Measurements from ENCODE around the gene SRGAP3. TPM values are rescaled to one million over a fixed set of nuclear protein-coding genes. Genes with fewer than 3 reads are reported as not detected.

Gene SRGAP3
- total RNA-seq, 4 donors from 2014 or later = 2.4 to 35.5 (median 8.2) TPM

DNA sequence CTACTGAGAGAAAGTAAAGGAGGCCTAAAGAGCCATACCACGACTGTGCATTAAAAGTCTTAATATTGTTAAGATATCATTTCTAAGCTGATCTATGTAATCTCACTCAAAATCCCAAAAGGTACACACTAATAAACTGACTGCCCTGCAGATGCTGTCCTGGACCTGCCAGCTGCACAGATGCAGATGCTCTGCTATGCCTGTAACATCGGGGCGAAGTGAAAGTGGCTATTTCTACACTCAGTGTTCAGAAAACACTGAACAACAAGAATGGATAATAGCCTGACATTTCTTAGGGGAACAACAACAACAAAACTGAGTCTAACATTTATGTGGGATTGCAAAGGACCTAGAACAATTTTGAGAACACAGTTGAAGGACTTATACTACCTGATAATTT, 318.1 kb downstream of the SRGAP3 start:
- no peak for DNase-seq
- Histone ChIP-seq H3K27ac (no peak overlapping the region), H3K9me3 (no peaks in the 10 kb centered on the region), H3K36me3 (no peaks in the 10 kb centered on the region), H3K4me1 (no peaks in the 10 kb centered on the region), H3K4me3 (no peak overlapping the region), H3K27me3 (no peaks in the 10 kb centered on the region)
- no peak for TF ChIP-seq POLR2A (IDR thresholded peaks at IDR 0.05)
- TF ChIP-seq, protein P1, sequence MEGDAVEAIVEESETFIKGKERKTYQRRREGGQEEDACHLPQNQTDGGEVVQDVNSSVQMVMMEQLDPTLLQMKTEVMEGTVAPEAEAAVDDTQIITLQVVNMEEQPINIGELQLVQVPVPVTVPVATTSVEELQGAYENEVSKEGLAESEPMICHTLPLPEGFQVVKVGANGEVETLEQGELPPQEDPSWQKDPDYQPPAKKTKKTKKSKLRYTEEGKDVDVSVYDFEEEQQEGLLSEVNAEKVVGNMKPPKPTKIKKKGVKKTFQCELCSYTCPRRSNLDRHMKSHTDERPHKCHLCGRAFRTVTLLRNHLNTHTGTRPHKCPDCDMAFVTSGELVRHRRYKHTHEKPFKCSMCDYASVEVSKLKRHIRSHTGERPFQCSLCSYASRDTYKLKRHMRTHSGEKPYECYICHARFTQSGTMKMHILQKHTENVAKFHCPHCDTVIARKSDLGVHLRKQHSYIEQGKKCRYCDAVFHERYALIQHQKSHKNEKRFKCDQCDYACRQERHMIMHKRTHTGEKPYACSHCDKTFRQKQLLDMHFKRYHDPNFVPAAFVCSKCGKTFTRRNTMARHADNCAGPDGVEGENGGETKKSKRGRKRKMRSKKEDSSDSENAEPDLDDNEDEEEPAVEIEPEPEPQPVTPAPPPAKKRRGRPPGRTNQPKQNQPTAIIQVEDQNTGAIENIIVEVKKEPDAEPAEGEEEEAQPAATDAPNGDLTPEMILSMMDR (IDR thresholded peaks at IDR 0.05) = no peak
- intact Hi-C loops (cut with DNase I; ENCODE audit: low total_unique reads) = no loop called here

Small RNAs within 50 kb of the gene (small RNA-seq; reads per million reads assigned to genes)
- gene RF00416 = not detected

Other genes with a start within 250 kb of the SRGAP3 start
- gene THUMPD3, start 113.4 kb upstream of the SRGAP3 start, total RNA-seq = 10 to 100 TPM; 13.3 to 48.9 (median 25.0) TPM
- gene SETD5, start 148.0 kb upstream of the SRGAP3 start, total RNA-seq = 100 to 1,000 TPM in 1 of 4 donors, 10 to 100 TPM in 3; 57.9 to 198 (median 94.2) TPM

Measured in uterus (tissue), 4 donors.